Activated T-cell treated with anti-CD3 and anti-CD28 coated beads, Interleukin-2, amount 50 U/mL, for 24 hours (primary cell): Measurements from ENCODE around the gene IL1RAP.

Experiments
- DNase-seq: peaks from one replicate; pipeline ENCODE4 v3.0.0-alpha.2; 2020
- H3K27ac Mint-ChIP-seq: 2 replicates; pipeline ENCODE4 v1.8.0; 2020; ENCODE audit warnings: mild to moderate bottlenecking, mixed read lengths
- H3K27me3 Mint-ChIP-seq: 2 replicates; pipeline ENCODE4 v1.8.0; 2020; ENCODE audit warnings: mixed read lengths
- H3K36me3 Mint-ChIP-seq: 2 replicates; pipeline ENCODE4 v1.8.0; 2020; ENCODE audit warnings: low read depth, mixed read lengths
- H3K4me1 Mint-ChIP-seq: 2 replicates; pipeline ENCODE4 v1.8.0; 2020; ENCODE audit warnings: low read depth, mixed read lengths
- H3K4me3 Mint-ChIP-seq: 2 replicates; pipeline ENCODE4 v1.8.0; 2020; ENCODE audit warnings: mild to moderate bottlenecking, moderate library complexity, mixed read lengths
- H3K9me3 Mint-ChIP-seq: 2 replicates; pipeline ENCODE4 v1.8.0; 2020; ENCODE audit warnings: mixed read lengths

Gene IL1RAP

DNA sequence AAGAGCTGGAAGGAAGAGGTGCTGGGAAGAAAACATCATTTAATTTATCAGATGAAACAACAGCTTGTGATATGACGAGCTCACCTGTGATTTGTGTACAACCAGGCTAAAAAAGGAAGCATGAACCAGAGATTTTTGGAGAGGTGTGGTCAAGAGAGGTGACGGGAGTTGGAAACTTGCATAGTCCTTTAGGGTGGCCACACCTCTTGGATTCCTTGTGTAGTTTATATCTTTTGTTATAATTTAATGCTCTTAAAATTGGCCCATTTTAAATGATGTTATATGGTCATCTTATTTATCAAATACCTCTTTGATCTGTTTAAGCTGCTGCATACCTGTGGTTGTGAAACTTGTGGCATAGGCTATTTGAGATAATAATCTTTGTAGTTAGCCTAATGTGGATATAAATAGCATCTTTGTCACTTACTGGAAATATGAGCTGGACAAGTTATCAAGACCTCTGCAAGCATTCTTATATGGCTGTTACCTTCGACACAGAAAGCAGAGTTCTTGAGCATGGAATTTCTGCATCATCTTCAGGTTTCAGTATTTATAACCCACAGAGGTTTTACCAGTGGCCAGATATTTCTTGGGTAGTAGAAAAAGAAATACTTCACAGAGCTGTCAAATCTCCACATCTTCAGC, 49.1 kb downstream of the IL1RAP start:
- H3K36me3 Mint-ChIP-seq = peaks cover 65% of the 10 kb centered on the region
- peak overlapping the region; percentile 92 for H3K27ac Mint-ChIP-seq

DNA sequence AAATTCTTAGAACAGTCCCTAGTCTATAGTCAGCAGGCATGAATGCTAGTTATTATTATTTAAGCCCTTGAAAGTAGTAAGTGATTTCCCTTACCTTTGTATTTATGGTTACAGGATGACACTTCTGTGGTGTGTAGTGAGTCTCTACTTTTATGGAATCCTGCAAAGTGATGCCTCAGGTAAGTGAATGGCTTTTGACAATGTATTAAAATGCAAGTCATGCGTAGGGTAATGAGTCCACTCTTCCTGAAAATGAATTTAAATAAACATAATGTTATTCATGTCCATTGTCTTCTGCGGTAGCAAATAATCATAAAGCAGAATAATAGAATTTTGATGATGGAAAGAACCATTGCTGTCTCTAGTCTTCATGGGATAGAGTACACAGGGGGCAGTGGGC, 50.3 kb downstream of the IL1RAP start:
- H3K27me3 Mint-ChIP-seq = no peaks in the 10 kb centered on the region
- H3K27ac Mint-ChIP-seq = peak overlapping the region; percentile 92
- no peak overlapping the region for H3K4me3 Mint-ChIP-seq
- peaks cover 75% of the 10 kb centered on the region for H3K4me1 Mint-ChIP-seq
- peaks cover 10% of the 10 kb centered on the region for H3K9me3 Mint-ChIP-seq
- DNase-seq = no peak
- H3K36me3 Mint-ChIP-seq = peaks cover 65% of the 10 kb centered on the region

More for the DNA sequence above, 49.1 kb downstream of the IL1RAP start:
- DNase-seq = no peak
- peaks cover 14% of the 10 kb centered on the region for H3K9me3 Mint-ChIP-seq
- peaks cover 77% of the 10 kb centered on the region for H3K4me1 Mint-ChIP-seq
- H3K4me3 Mint-ChIP-seq = no peak overlapping the region
- H3K27me3 Mint-ChIP-seq = no peaks in the 10 kb centered on the region

DNA sequence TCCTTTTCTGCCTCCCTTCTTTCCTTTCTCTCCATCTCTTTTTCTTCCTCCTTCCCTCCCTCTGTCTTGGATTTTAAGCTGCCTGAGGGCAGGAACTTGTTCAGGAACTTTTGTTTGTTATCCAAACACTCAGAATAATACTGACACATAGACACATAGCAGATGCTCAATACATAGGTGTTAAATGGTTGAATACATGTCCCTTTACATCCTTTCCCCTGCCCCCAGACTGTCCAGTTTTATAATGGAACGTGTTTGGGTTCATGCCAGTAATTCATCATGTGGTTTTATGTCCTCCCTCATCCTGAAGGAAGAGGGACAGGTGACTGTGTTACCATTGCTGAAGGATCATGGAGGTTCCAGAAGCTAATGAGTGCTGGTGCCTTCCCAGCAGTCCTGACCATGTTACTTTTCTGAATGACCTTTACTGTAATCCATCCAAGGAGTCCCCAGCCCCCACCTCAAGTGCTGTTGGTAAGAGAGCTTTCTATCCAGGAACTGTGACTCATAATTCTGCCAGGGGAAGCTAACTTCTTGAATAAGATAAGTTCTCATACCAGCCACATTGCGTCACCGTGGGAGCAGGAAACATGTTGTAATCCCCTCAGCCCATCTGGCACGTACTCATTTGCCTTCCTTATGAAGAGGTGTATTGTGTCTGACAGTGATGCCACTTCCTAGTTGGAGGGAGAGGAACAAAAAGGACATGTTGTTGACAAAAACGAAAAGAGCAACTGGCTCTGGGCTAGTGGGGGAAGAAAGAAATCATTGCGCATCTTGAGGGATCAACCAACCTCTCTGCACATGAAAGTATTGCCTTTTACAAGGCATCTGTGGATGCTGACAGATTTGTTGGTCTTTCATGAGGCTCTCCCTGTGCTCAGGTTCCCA, 52.4 kb downstream of the IL1RAP start:
- peak overlapping the region; percentile 95 for H3K27ac Mint-ChIP-seq

DNA sequence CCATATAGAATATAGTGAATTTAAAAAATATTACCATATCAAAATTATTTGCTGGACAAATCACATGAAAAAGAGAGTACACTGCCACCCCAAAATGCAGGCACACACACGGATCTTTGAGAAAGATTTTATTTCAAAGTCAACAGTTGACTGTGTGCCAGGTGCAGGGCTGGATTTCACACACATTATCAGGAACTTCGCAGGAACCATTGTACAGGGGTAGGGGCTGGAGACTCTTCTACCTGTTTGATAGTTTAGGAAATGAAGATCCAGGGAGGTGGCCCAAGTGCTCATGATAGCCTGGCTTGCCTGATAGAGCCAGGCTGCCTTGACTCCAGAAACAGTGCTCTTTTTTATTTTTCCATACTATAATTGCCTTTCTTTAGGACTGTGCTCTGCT, 54.2 kb downstream of the IL1RAP start:
- Mint-ChIP-seq H3K27ac (no peak overlapping the region), H3K4me3 (no peak overlapping the region), H3K4me1 (peaks cover 60% of the 10 kb centered on the region), H3K27me3 (no peaks in the 10 kb centered on the region), H3K36me3 (peaks cover 58% of the 10 kb centered on the region), H3K9me3 (peaks cover 10% of the 10 kb centered on the region)
- DNase-seq = no peak

More for the DNA sequence above, 52.4 kb downstream of the IL1RAP start:
- H3K36me3 Mint-ChIP-seq = peaks cover 53% of the 10 kb centered on the region
- H3K27me3 Mint-ChIP-seq = no peaks in the 10 kb centered on the region
- DNase-seq = peak; percentile 65
- H3K9me3 Mint-ChIP-seq = peaks cover 10% of the 10 kb centered on the region
- H3K4me3 Mint-ChIP-seq = peak overlapping the region; percentile 11
- peaks cover 77% of the 10 kb centered on the region for H3K4me1 Mint-ChIP-seq

DNA sequence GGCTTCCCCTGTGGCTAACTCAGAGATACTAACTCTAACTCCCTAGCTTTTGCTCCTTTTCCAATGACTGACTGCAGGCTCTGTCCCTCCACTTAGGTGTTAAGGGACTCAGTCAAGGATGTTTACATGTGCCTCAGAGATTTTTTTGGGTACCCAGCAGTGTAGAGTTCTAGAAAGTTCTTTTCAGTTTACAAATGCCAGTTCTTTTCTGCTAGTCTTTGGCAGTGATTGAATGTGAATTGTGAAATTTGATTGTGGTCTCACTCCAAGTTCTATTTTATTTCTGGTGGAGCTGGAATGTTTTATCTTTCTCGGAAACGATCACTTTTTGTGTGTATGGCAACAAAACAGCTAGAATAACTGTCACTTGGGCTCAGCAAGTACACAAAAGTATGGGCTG, 60.6 kb downstream of the IL1RAP start:
- H3K36me3 Mint-ChIP-seq = peaks cover 50% of the 10 kb centered on the region
- no peaks in the 10 kb centered on the region for H3K27me3 Mint-ChIP-seq
- peaks cover 29% of the 10 kb centered on the region for H3K4me1 Mint-ChIP-seq
- no peak for DNase-seq
- H3K27ac Mint-ChIP-seq = no peak overlapping the region
- H3K4me3 Mint-ChIP-seq = no peak overlapping the region
- H3K9me3 Mint-ChIP-seq = peaks cover 7% of the 10 kb centered on the region

DNA sequence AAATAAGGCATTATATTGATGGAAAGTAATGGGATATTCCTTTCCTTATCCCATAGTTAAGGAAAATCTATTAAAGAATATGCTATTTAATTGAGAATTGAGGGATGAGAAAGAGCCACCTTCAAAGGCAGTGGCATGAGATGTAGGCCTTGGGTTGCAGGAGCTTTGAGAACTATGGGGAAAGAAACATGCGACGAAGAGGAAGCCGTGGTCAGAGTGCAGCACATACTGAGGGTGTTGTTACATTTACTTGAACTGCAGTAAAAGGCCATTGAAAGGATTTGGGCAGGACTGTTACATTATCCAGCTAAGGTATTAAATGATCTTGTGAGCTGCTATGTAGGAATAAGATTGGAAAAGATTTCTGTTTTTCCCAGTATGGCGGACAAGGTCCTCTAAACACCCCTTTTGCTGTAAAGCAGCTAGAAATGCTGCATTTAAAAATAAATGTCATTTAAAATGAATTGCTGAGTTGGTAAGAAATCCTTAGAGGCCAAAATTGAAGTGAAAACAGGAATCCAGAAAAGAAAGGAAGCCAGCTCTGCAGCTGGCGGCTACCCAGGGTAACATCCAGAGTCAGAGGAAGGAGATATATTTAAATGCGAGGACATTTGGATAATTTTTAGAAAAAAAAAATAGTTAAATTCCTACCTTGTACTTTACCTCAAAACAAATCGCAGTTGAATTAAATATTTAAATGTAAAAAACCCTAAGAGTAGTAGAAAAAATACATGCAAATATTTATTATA, 61.7 kb downstream of the IL1RAP start:
- Mint-ChIP-seq H3K36me3 (peaks cover 54% of the 10 kb centered on the region), H3K27me3 (no peaks in the 10 kb centered on the region), H3K4me1 (peaks cover 30% of the 10 kb centered on the region), H3K9me3 (peaks cover 7% of the 10 kb centered on the region), H3K4me3 (no peak overlapping the region), H3K27ac (no peak overlapping the region)
- no peak for DNase-seq

DNA sequence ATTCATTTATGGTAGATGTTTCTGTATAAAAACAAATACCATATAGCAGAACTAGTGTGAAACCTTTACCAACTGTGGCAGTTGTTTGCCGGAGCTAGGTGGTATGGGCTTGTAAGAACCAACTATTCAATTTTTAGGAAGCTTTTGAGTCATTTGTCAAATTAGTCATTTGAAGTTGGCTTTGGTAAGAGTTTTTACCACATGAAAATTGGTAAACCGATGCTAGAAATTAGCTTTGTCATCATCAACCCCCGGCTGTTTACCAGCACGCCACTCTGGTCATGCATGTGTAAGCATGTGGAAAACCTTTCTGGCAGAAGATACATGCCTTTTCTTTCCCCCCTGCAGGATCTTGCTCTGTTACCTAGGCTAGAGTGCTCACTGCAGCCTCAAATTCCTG, 63.3 kb downstream of the IL1RAP start:
- H3K27ac Mint-ChIP-seq = peak overlapping the region; percentile 65
- H3K9me3 Mint-ChIP-seq = peaks cover 7% of the 10 kb centered on the region
- no peak for DNase-seq
- H3K27me3 Mint-ChIP-seq = no peaks in the 10 kb centered on the region
- H3K36me3 Mint-ChIP-seq = peaks cover 48% of the 10 kb centered on the region
- no peak overlapping the region for H3K4me3 Mint-ChIP-seq
- H3K4me1 Mint-ChIP-seq = peaks cover 42% of the 10 kb centered on the region

DNA sequence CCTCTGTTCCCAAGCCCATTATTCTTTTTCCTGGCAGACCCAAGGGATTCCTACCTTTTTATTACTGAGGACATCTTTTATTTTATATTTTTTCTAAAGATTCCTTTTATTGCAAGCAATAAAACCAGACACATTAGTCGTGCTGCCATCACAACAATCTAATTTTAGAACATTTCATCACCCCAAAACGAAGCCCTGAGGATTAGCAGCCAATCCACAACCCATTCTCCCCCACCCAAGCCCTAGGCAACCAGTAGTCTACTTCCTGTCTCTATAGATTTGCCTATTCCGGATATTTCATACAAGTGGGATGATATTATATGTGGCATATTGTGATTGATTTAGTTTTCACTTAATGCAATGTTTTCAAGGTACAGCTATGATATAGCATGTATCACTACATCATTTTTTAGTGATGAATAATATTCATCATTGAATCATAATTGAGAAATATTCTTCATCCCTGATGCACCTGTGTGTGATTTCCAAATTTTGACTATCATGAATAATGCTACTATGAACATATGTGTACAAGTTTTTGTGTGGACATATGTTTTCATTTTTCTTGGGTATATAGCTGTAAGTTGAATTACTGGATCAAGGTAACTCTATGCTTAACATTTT, 65.7 kb downstream of the IL1RAP start:
- no peak for DNase-seq
- no peak overlapping the region for H3K27ac Mint-ChIP-seq
- H3K27me3 Mint-ChIP-seq = no peaks in the 10 kb centered on the region
- peaks cover 49% of the 10 kb centered on the region for H3K4me1 Mint-ChIP-seq
- H3K4me3 Mint-ChIP-seq = no peak overlapping the region
- H3K9me3 Mint-ChIP-seq = peaks cover 7% of the 10 kb centered on the region
- H3K36me3 Mint-ChIP-seq = peaks cover 43% of the 10 kb centered on the region

DNA sequence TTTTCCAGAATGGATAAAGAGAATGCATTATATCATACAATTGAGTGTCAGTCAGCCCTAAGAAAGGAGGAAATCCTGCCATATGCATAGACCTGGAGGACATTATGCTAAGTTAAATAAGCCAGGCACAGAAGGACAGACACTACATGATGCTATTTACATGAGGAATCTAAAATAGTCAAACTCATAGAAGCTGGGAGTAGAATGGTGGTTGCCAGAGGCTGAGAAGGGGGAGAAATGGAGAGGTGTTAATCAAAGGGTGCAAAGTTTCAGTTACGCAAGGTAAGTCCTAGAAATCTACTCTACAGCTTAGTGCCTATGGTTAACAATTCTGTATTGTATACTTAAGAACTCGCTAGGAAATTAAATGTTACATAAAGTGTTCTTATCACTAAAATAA, 66.5 kb downstream of the IL1RAP start:
- Mint-ChIP-seq H3K36me3 (peaks cover 35% of the 10 kb centered on the region), H3K4me1 (peaks cover 53% of the 10 kb centered on the region), H3K4me3 (no peak overlapping the region), H3K27ac (no peak overlapping the region), H3K27me3 (no peaks in the 10 kb centered on the region), H3K9me3 (peaks cover 6% of the 10 kb centered on the region)
- DNase-seq = no peak

DNA sequence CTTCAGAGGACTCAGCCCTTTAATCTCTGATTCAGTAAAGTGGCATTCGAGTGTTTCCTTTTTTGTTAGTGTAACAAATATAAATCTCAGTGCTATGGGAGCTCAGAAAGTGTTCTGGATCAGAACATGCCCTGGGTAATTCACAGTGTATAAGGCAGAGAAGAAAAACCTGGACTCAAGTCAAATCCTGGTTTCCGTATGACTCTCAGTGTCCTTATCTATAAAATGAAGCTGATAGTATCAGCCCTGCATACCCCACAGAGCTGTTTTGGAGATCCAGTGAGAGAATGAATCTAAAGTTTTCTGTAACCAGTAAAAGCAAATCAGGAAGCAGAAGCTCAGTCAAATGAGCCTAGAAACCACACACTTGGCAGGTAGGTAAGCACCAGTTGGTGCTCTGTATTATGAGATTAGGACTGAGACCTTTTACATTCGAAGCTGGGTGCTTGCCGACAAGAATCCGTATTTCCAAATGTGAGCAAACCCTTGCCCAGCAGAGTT, 67.2 kb downstream of the IL1RAP start:
- no peak overlapping the region for H3K4me3 Mint-ChIP-seq
- peaks cover 30% of the 10 kb centered on the region for H3K36me3 Mint-ChIP-seq
- no peak overlapping the region for H3K27ac Mint-ChIP-seq
- peaks cover 60% of the 10 kb centered on the region for H3K4me1 Mint-ChIP-seq
- no peak for DNase-seq
- no peaks in the 10 kb centered on the region for H3K27me3 Mint-ChIP-seq
- H3K9me3 Mint-ChIP-seq = peaks cover 10% of the 10 kb centered on the region

DNA sequence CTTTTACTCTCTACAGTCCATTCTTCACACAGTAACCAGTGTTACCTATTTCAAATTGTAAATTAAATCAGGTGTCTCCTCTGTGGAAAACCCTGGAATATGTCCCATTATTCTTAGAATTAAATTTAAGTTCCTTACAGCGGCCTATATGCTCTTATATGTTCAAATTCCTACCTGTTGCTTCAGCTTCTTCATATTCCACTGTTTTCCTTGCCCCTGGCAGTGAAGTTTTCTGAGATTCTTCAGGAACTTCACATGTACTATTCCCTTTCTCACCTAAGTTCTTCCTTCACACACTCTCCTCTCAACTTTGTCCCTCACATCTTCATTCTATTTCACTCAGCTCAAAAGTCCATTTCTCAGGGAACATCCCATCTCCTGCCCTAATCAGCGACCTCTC, 68.8 kb downstream of the IL1RAP start:
- no peak overlapping the region for H3K4me3 Mint-ChIP-seq
- H3K9me3 Mint-ChIP-seq = peaks cover 8% of the 10 kb centered on the region
- H3K36me3 Mint-ChIP-seq = peaks cover 22% of the 10 kb centered on the region
- H3K4me1 Mint-ChIP-seq = peaks cover 70% of the 10 kb centered on the region
- no peak overlapping the region for H3K27ac Mint-ChIP-seq
- no peaks in the 10 kb centered on the region for H3K27me3 Mint-ChIP-seq
- DNase-seq = no peak

DNA sequence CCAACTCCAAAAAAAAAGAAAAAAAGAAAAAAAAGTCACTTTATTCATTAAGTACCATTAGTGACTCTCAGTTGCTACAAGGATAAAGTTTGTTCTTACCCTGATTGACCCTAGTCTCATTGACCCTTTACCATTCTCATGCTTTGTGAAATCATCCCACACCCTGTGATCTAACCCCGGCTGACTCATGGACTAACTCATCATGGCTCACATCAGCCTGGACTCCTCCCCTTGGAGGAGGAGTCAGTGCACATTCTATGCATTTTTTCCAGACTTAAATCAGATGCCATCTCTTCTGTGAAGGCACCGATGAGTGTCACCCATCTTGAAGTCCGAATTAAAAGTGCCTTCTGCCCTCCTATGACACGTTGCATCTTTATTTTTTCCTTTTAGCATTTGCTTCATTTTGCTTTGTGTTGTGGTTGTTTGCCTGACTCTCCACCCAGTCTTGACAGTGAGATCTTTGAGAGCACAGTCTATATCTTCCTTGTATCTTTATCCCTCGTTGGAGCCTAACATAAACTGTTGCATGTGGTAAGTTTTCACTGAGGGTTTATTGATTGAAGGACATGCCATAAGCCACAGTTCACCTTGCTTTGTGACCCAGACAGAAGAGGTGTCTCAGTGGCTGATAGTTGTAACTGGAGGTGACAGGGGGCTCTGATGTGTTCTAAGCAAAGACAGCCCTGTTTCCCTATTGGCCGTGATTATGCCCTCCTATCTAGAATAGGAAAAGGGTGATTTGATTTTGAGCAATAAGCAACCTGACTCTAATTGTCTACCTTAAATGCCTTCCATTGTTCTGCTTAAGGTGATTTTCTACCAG, 72.1 kb downstream of the IL1RAP start:
- H3K4me3 Mint-ChIP-seq = peak overlapping the region; percentile 40

DNA sequence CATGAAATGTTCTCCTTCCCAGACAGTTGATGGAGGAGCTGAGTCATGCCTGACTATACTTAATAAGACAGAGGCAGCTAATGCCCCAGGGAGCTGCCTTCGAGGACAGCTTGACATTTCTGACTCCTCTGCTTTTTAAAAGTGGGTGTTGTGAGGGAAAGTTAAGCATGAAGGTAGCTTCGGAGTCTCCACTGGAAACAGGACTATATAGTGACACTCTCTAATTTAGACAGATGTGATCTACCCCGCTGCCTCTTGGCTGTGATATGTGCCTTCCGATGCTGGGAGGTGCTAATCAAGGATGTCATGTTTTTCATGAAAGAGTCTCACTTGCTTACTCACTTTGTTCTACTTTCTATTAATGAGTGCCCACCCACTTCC, 72.7 kb downstream of the IL1RAP start:
- peaks cover 23% of the 10 kb centered on the region for H3K36me3 Mint-ChIP-seq
- H3K27me3 Mint-ChIP-seq = no peaks in the 10 kb centered on the region
- H3K4me3 Mint-ChIP-seq = peak overlapping the region; percentile 40
- H3K9me3 Mint-ChIP-seq = peaks cover 6% of the 10 kb centered on the region
- H3K27ac Mint-ChIP-seq = peak overlapping the region; percentile 95
- peaks cover 57% of the 10 kb centered on the region for H3K4me1 Mint-ChIP-seq
- DNase-seq = peak; percentile 50

More for the DNA sequence above, 72.1 kb downstream of the IL1RAP start:
- Mint-ChIP-seq H3K27me3 (no peaks in the 10 kb centered on the region), H3K27ac (peak overlapping the region; percentile 95), H3K4me1 (peaks cover 62% of the 10 kb centered on the region), H3K36me3 (peaks cover 20% of the 10 kb centered on the region), H3K9me3 (peaks cover 6% of the 10 kb centered on the region)
- DNase-seq = peak; percentile 48
